NK-92 treated with Interleukin-12 subunit alpha and Interleukin-12 subunit beta, amount 100 ng/mL, for 24 hours (cell line): ENCODE data around the gene BRF1.

Source experiments
- DNase-seq: peaks from one replicate; lab custom pipeline; 2025; lab: John Stamatoyannopoulos, UW

Gene BRF1

GRCh38 chr14:105209091-105209490 is 91.7 kb downstream of the BRF1 start:
- no peak for DNase-seq

GRCh38 chr14:105208738-105209075 is 92.1 kb downstream of the BRF1 start:
- DNase-seq = no peak

GRCh38 chr14:105207996-105208737 is 92.6 kb downstream of the BRF1 start:
- no peak for DNase-seq

- DNase-seq = no peak
Observed at GRCh38 chr14:105207460-105207901, 93.3 kb downstream of the BRF1 start.

GRCh38 chr14:105206873-105207272 is 93.9 kb downstream of the BRF1 start:
- no peak for DNase-seq

GRCh38 chr14:105205673-105206208 is 95.1 kb downstream of the BRF1 start:
- DNase-seq = no peak

- no peak for DNase-seq
Observed at GRCh38 chr14:105204931-105205672, 95.7 kb downstream of the BRF1 start.

- DNase-seq = no peak
Observed at GRCh38 chr14:105204206-105204930, 96.4 kb downstream of the BRF1 start.

- no peak for DNase-seq
Observed at GRCh38 chr14:105203701-105204100, 97.1 kb downstream of the BRF1 start.

- DNase-seq = peak; percentile 32
Observed at GRCh38 chr14:105203057-105203531, 97.7 kb downstream of the BRF1 start.

GRCh38 chr14:105201925-105202513 is 98.8 kb downstream of the BRF1 start:
- DNase-seq = no peak

- no peak for DNase-seq
Observed at GRCh38 chr14:105201156-105201924, 99.5 kb downstream of the BRF1 start.

- DNase-seq = no peak
Observed at GRCh38 chr14:105200641-105201040, 100.2 kb downstream of the BRF1 start.

GRCh38 chr14:105200074-105200473 is 100.7 kb downstream of the BRF1 start:
- no peak for DNase-seq

GRCh38 chr14:105199093-105199492 is 101.7 kb downstream of the BRF1 start:
- DNase-seq = no peak

- DNase-seq = no peak
Observed at GRCh38 chr14:105198588-105198987, 102.2 kb downstream of the BRF1 start.

- DNase-seq = no peak
Observed at GRCh38 chr14:105197211-105197641, 103.6 kb downstream of the BRF1 start.

- no peak for DNase-seq
Observed at GRCh38 chr14:105196265-105196960, 104.4 kb downstream of the BRF1 start.

- no peak for DNase-seq
Observed at GRCh38 chr14:105195522-105196264, 105.1 kb downstream of the BRF1 start.

- DNase-seq = no peak
Observed at GRCh38 chr14:105195051-105195450, 105.8 kb downstream of the BRF1 start.
